HL-60 (cell line): ENCODE data around the gene TAF4.

Source experiments
- GABPA ChIP-seq: IDR thresholded peaks from 2 replicates; pipeline ENCODE4 v1.6.1; 2012; ENCODE audit warnings: low read depth
- POLR2AphosphoS5 ChIP-seq: IDR thresholded peaks from 2 replicates; pipeline ENCODE4 v1.6.1; 2012; ENCODE audit warnings: low read depth
- SPI1 ChIP-seq: IDR thresholded peaks from 2 replicates; pipeline ENCODE4 v1.6.1; 2012; ENCODE audit warnings: low read depth, mild to moderate bottlenecking, borderline replicate concordance
- TF ChIP-seq, protein P1 (sequence below): IDR thresholded peaks from one replicate; pipeline ENCODE4 v1.5.1; 2011; ENCODE audit warnings: low read length, control low read depth, inconsistent platforms; ENCODE audit not compliant: insufficient read depth
- TF ChIP-seq, protein P2 (sequence below): IDR thresholded peaks from 2 replicates; pipeline ENCODE4 v1.6.1; 2012; ENCODE audit warnings: low read depth; ENCODE audit not compliant: insufficient replicate concordance

DNA sequence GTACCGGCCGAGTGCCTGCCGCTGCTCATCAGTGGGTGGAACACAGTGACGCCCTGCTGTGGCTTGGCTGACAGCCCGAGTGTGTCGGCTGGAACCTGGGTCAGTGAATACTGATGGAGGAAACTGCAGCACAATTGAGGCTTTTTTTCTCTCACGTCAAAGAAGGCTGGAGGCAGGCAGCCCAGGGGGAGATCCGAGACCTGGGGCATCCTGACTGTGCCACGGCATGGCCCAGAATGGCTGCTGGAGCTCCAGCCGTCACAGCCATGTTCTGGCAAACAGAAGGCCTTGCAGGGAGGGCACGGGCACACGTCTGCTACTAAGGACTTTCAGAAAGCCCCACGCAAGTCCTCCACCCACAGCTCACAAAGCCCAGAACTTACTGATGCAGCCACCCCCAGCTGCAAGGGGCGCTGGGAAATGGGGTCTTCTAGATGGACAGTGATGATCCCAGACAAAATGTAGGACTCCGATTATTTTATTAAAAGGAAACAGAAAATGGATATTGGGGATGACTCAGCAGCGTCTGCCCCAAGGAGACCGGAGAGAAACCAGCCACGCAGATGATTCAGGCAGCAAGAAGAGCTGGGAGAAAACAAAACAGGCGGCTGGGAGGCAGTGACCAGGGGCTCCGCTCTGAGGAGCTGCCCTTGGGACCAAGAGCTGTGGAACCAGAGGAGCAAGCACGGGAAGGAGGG lies 140.0 kb downstream of the TAF4 start:
- TF ChIP-seq, protein P1, sequence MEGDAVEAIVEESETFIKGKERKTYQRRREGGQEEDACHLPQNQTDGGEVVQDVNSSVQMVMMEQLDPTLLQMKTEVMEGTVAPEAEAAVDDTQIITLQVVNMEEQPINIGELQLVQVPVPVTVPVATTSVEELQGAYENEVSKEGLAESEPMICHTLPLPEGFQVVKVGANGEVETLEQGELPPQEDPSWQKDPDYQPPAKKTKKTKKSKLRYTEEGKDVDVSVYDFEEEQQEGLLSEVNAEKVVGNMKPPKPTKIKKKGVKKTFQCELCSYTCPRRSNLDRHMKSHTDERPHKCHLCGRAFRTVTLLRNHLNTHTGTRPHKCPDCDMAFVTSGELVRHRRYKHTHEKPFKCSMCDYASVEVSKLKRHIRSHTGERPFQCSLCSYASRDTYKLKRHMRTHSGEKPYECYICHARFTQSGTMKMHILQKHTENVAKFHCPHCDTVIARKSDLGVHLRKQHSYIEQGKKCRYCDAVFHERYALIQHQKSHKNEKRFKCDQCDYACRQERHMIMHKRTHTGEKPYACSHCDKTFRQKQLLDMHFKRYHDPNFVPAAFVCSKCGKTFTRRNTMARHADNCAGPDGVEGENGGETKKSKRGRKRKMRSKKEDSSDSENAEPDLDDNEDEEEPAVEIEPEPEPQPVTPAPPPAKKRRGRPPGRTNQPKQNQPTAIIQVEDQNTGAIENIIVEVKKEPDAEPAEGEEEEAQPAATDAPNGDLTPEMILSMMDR: no peak
- no peak for TF ChIP-seq GABPA
- TF ChIP-seq, protein P2, sequence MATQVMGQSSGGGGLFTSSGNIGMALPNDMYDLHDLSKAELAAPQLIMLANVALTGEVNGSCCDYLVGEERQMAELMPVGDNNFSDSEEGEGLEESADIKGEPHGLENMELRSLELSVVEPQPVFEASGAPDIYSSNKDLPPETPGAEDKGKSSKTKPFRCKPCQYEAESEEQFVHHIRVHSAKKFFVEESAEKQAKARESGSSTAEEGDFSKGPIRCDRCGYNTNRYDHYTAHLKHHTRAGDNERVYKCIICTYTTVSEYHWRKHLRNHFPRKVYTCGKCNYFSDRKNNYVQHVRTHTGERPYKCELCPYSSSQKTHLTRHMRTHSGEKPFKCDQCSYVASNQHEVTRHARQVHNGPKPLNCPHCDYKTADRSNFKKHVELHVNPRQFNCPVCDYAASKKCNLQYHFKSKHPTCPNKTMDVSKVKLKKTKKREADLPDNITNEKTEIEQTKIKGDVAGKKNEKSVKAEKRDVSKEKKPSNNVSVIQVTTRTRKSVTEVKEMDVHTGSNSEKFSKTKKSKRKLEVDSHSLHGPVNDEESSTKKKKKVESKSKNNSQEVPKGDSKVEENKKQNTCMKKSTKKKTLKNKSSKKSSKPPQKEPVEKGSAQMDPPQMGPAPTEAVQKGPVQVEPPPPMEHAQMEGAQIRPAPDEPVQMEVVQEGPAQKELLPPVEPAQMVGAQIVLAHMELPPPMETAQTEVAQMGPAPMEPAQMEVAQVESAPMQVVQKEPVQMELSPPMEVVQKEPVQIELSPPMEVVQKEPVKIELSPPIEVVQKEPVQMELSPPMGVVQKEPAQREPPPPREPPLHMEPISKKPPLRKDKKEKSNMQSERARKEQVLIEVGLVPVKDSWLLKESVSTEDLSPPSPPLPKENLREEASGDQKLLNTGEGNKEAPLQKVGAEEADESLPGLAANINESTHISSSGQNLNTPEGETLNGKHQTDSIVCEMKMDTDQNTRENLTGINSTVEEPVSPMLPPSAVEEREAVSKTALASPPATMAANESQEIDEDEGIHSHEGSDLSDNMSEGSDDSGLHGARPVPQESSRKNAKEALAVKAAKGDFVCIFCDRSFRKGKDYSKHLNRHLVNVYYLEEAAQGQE: no peak
- TF ChIP-seq POLR2AphosphoS5: no peak
- no peak for TF ChIP-seq SPI1
